KOPT-K1 (cell line): ENCODE measurements around the gene TREML2.
A peak's percentile ranks its signal among the peaks of the same experiment; 100 is the strongest.

Source experiments
- H3K27ac ChIP-seq: fragments of 200-600 bp; sonication (generic); 2 replicates; pipeline ENCODE4 v1.5.1; 2016; ENCODE audit warnings: antibody characterized with exemption, mild to moderate bottlenecking, low read depth, low read length; ENCODE audit not compliant: poor library complexity, severe bottlenecking
- H3K36me3 ChIP-seq: fragments of 200-600 bp; sonication (generic); 2 replicates; pipeline ENCODE4 v1.5.1; 2017; ENCODE audit warnings: antibody characterized with exemption, mild to moderate bottlenecking, low read length, moderate library complexity; ENCODE audit not compliant: insufficient read depth
- H3K9me3 ChIP-seq: fragments of 200-600 bp; sonication (generic); 2 replicates; pipeline ENCODE4 v1.5.1; 2017; ENCODE audit warnings: antibody characterized with exemption, low read length, mild to moderate bottlenecking; ENCODE audit not compliant: insufficient read depth, poor library complexity, severe bottlenecking

TREML2 gene

GRCh38 chr6:41156001-41156400 lies 44.9 kb downstream of the TREML2 start:
- no peaks in the 10 kb centered on the region for H3K36me3 ChIP-seq
- no peak overlapping the region for H3K27ac ChIP-seq
- no peaks in the 10 kb centered on the region for H3K9me3 ChIP-seq

GRCh38 chr6:41155132-41155805 lies 45.7 kb downstream of the TREML2 start:
- Histone ChIP-seq H3K9me3 (no peaks in the 10 kb centered on the region), H3K27ac (no peak overlapping the region), H3K36me3 (no peaks in the 10 kb centered on the region)

GRCh38 chr6:41153992-41154625 lies 46.8 kb downstream of the TREML2 start, which contains the start of gene TREML1:
Gene TREML1 (minus strand): TSS chr6:41154347. CDS start chr6:41154288, 59 bp downstream.
- Histone ChIP-seq H3K27ac (peak within 1 kb of the TSS; percentile 1), H3K9me3 (no peaks in the 10 kb centered on the region), H3K36me3 (no peaks in the 10 kb centered on the region)

GRCh38 chr6:41153451-41153850 lies 47.5 kb downstream of the TREML2 start:
- Histone ChIP-seq H3K36me3 (no peaks in the 10 kb centered on the region), H3K9me3 (no peaks in the 10 kb centered on the region), H3K27ac (no peak overlapping the region)

GRCh38 chr6:41150671-41151070 lies 50.3 kb downstream of the TREML2 start:
- H3K9me3 ChIP-seq: no peaks in the 10 kb centered on the region

GRCh38 chr6:41147917-41148316 lies 53.0 kb downstream of the TREML2 start:
- Histone ChIP-seq H3K36me3 (no peaks in the 10 kb centered on the region), H3K27ac (peak overlapping the region; percentile 12), H3K9me3 (no peaks in the 10 kb centered on the region)

More at GRCh38 chr6:41150671-41151070, 50.3 kb downstream of the TREML2 start:
- Histone ChIP-seq H3K36me3 (no peaks in the 10 kb centered on the region), H3K27ac (no peak overlapping the region)
